Measurements from ENCODE around the gene MAFG. TPM values are rescaled to one million over a fixed set of nuclear protein-coding genes. Genes with fewer than 3 reads are reported as not detected.

MAFG gene
- total and polyA plus RNA-seq, 9 of the 15 experiments (the other 6 are each of a cell fraction or from before 2014, with no cell fraction given), result 1.1 to 58.1 (median 24.9) TPM

- TF ChIP-seq POU5F1 (IDR thresholded peaks at IDR 0.05; ENCODE audit: borderline replicate concordance, low read depth, low read length, partially characterized antibody), result no peak
- no peak for TF ChIP-seq ATF2 (CRISPR knock-in tag; IDR thresholded peaks at IDR 0.05)
- no peak for TF ChIP-seq ZBTB12 (CRISPR knock-in tag; IDR thresholded peaks at IDR 0.05)
- TF ChIP-seq FOS (IDR thresholded peaks at IDR 0.05; ENCODE audit: extremely low read depth, insufficient read length), result no peak
- TF ChIP-seq ATF1 (CRISPR knock-in tag; IDR thresholded peaks at IDR 0.05), result no peak
- TF ChIP-seq ATF1 (tag; IDR thresholded peaks at IDR 0.05), result peak; percentile 88
- no peak for TF ChIP-seq THRAP3 (IDR thresholded peaks at IDR 0.05; ENCODE audit: borderline replicate concordance)
- TF ChIP-seq MGA (IDR thresholded peaks at IDR 0.05), result peak; percentile 93
- TF ChIP-seq NBN (IDR thresholded peaks at IDR 0.05; ENCODE audit: low read depth), result peak; percentile 55; the same call in 1 of the 2 replicates
- TF ChIP-seq ADNP (tag; IDR thresholded peaks at IDR 0.05), result no peak
These were observed 55.9 kb downstream of the MAFG start (continued) for GRCh38 chr17:81871387-81872230.
